Activated T-cell treated with anti-CD3 and anti-CD28 coated beads, Interleukin-2, amount 50 U/mL, for 1 hour (primary cell): ENCODE data around the gene R3HDM2.
"Not testable (repeated sequence)": the region's sequence is repeated elsewhere in the genome, so short reads cannot be mapped to it uniquely, and the experiment has no call there.

Experiments
- DNase-seq: peaks from one replicate; pipeline ENCODE4 v3.0.0-alpha.2; 2020

Gene R3HDM2

DNA sequence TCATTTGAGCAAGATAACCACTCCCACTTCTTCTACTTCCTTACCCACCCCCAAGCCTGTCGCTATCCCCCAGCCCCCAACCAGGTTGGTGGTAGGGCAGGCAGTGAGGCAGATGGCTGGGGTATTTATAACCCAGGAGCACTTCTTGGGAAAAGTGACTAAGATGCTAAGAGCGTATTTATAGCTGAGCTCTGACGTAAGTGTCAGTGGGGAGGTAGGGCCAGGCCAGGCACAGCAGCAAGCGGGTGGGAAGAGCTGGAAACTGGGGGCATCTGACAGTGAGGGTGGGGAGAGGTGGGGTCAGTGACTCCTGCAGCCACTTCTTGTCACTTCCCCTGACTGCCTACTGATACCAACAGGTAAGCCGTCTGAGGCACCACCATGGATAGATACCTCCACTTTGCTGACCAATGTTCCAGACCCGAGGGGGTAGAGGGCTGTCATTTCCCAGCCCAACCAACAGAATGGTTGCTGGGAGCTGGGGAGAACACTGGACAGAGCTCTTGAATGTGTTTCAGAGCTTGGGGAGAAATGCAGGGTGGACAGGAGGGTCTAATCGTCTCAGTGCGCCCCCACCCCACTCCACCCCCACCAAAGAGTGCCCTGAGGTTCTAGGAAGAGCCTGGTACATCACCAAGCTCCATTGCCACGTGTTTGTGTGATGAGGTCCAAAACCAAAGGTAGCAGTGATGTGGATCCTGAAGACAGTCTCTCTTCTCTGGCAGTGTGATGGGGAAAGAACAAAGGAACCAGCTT is 21.5 kb upstream of the R3HDM2 start:
- DNase-seq: no peak

DNA sequence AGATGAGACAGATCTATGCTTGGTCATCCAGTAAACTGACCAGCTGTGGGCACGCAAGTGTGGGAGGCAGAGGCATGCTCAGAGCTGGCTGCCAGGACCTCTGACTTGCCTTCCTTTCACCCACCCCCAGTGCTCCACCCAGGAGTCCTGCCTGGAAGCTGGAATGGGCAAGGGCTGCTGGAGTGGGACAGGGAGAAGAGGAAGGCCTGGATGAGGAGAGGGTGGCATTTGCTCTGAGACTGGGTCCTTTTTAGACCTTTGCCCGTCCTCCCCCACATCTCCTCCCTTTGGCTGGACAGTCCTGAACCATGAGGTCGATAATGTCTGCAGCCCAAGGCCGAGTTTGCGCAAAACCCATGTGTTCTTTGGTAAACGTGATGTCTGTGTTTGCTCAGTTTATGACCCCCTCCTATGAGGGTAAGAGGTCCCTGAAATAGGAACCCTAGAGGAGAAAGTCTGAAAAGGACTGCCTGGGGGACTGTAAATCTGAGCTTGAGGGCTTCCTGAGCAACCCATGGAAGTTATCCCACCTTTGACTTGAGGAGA is 20.5 kb upstream of the R3HDM2 start:
- DNase-seq: no peak

DNA sequence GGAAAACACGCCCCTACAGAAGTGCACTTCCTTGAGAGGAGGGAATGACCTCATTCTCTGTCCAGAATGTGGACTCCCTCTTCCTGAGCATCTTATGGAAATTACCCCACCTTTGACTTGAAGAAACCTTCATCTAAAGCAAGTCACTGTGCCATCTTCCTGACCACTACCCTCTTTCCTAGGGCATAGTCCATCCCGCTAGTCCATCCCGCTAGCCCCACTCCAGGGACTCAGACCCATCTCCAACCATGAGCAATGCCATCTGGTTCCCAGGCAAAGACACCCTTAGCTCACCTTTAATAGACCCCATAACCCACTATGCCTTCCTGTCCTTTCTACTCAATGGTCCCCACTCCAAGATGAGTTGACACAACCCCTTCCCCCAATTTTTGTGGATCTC is 19.2 kb upstream of the R3HDM2 start:
- DNase-seq: no peak

DNA sequence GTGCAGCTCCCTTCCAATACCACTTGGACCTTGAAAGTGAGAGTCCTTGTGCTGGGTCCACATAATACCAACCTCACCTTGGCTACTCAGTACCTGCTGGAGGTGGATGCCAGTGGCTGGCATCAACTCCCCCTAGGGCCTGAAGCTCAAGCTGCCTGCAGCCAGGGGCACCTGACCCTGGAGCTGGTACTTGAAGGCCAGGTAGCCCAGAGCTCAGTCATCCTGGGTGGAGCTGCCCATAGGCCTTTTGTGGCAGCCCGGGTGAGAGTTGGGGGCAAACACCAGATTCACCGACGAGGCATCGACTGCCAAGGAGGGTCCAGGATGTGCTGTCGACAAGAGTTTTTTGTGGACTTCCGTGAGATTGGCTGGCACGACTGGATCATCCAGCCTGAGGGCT is 18.5 kb upstream of the R3HDM2 start:
- DNase-seq: no peak

DNA sequence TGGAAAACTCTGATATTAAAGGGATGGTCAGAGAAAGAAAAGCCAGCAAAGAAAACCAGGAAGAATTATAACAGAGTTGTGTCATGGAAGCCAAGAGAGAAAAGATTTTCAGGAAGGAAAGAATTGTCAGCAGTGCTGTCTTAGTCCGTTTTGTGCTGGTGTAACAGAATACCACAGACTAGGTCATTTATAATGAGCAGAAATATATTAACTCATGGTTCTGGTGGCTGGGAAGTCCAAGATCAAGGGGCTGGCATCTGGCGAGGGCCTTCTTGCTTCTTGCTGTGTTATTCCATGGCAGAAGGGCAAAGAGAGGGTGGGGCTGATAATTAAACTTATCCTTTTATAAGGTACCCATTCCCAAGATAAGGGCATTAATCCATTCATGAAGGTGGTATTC is 17.8 kb upstream of the R3HDM2 start:
- DNase-seq: no peak

DNA sequence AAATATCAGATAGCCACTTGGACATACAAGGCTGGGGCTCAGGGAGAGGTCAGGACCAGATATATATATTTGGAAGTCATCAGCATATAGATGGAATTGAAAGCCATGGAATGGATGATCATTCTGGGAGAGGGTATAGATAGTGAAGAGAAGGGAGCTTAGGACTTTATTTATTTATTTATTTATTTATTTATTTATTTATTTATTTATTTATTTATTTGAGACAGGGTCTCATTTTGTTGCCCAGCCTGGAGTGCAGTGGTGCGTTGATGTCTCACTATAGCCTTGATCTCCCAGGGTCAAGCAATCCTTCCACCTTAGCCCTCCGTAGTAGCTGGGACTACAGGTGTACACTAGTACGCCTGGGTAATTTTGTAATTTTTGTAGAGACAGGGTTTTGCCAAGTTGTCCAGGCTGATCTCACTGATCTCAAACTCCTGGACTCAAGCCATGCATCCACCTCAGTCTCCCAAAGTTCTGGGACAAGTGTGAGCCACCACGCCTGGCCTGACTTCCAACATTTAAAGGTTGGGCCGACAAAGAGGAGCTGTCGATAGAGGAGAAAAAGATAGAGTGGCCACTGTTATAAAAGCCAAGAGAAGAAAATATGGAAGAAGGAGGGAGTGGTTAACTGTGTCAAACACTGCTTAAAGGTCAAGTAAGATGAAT is 15.6 kb upstream of the R3HDM2 start:
- DNase-seq: no peak

DNA sequence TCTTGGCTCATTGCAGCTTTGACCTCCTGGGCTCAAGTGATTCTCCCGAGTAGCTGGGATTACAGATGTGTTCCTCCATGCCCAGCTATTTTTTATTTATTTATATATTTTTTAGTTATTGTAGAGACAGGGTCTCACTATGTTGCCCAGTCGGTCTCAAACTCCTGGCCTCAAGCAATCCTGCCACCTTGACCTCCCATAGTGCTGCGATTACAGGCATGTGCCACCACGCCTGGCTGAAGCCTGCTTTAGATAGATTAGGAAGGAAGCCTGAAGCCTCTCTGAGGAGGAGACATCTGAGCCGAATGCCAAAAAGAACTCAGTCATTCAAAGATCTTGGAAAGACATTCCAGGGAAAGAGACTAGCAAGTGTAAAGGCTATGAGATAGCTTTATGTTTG is 13.9 kb upstream of the R3HDM2 start:
- DNase-seq: no peak

DNA sequence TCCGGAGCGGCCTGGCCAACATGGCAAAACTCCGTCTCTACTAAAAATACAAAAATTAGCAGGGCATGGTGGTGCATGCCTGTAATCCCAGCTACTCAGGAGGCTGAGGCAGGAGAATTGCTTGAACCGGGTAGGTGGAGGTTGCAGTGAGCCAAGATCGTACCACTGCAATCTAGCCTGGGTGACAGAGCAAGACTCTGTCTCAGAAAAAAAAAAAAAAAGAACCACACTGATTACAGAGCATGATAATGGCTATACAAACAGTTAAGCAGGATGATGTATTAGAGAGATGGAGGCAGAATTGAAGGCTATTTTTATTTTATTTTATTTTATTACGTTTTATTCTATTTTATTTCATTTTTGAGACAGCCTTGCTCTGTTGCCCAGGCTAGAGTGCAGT is 13.5 kb upstream of the R3HDM2 start:
- DNase-seq: not testable (repeated sequence)

DNA sequence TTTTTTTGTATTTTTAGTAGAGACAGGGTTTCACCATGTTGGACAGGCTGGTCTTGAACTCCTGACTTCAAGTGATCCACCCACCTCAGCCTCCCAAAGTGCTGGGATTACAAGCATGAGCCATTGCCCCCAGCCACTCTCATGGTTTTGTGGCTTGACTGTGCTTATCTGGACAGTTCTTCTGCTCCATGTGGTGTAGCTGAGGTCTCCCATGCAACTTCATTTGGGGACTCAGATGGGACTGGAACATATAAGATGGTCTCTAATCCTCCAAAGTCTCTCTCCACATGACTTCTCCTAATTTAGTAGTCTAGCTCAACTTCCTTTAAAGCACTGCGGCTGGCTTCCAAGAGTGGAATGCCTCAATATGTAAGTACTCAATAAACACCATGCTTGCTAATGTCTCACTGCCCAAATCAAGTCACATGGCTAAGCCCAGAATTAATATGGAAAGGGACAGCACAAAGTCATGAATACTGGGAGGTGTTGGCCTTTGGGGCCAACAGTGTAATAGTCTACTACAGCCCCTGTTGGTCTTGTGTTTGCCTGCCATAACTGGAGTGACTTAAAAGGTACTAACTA is 11.1 kb upstream of the R3HDM2 start:
- DNase-seq: no peak

DNA sequence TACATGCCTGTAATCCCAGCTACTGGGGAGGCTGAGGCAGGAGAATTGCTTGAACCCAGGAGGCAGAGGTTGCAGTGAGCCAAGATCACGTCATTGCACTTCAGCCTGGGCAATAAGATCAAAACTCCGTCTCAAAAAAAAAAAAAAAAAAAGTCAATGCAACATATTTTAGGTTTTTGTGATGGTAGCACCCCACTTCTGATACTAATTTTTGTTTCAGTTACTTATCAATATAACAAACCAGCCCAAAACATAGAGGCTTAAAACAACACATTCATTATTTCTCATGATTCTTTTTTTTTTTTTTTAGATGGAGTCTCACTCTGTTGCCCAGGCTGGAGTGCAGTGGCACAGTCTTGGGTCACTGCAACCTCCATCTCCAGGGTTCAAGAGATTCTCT is 10.6 kb upstream of the R3HDM2 start:
- DNase-seq: not testable (repeated sequence)

DNA sequence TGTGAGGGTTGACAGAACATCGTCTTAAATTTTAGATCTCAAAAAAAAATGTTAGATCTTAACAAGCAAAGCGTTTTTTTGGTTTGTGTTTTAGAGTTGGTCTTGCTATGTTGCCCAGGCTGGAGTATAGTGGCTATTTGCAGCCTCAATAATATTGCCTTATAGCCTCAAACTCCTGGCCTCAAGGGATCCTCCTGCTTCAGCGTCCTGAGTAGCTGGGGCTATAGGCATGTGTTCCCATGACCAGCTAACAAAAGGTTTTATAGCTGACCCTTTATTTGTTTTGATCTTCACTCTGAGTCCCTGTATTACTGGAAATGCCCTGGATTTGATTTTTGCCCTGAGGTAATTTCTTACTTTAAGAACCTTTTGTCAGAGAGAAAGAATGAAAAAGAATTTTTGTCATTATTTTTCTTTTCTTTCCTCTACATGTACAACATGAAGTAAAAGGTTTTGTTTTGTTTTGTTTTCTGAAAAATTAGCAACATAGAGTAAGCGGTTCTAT is 9.0 kb upstream of the R3HDM2 start:
- no peak for DNase-seq

DNA sequence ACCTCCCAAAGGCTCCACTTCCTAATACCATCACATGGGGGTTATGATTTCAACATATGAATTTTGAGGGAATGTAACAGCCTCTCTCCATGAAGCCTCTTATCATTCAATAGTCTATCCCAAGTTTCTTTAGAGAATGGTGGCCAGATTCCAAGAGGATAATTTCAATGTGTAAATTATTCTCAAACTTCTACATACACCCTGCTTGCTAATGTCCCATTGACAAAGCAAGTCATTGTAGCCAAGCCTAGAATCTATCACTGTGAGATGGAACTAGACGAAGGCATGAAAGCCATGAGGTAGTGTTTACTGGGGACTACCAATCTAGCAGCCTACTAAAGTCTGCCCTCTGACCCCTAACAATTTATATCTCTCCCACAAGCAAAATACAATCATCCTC is 7.6 kb upstream of the R3HDM2 start:
- DNase-seq: no peak

DNA sequence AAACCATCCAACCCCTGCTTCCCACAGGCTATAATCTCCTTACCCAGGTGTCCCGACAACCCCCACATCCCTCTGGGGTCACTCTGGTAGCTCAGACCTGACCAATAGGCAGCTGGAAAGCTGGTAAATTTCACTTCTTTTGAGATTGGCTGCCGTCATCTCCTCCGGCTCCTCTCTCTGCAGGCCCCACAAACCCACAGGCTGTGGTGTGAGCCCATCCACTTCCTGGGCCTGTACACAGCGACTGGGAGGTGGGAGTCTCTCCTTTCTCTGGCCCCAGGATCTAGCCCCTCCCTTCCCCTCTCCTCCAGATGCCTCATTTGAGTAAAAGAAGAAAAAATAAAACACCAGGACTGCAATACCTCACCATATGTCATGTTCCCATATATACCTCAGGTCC is 4.5 kb upstream of the R3HDM2 start:
- DNase-seq: no peak

DNA sequence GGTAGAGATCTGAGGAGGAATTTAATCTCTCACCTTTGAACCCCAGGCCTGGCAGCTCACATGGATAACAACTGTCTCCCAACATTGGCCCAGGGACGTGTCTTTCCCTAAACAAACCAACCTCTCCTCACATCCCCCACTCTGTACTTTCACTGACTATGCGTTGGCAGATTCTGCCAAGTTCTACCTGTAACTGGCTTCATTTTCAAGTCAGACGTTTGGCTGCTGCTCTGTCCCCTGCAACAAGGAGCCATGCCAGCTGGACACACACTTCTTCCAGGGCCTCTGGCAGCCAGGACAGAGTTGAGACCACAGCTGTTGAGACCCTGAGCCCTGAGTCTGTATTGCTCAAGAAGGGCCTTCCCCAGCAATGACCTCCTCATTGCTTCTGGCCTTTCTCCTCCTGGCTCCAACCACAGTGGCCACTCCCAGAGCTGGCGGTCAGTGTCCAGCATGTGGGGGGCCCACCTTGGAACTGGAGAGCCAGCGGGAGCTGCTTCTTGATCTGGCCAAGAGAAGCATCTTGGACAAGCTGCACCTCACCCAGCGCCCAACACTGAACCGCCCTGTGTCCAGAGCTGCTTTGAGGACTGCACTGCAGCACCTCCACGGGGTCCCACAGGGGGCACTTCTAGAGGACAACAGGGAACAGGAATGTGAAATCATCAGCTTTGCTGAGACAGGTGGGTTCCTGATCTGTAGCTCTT is 3.8 kb upstream of the R3HDM2 start, which contains the start of gene INHBC:
INHBC (plus strand) TSS at position 268 of the 707 bp plus-strand sequence; CDS start at position 371, 103 bp downstream.
- DNase-seq: no peak

DNA sequence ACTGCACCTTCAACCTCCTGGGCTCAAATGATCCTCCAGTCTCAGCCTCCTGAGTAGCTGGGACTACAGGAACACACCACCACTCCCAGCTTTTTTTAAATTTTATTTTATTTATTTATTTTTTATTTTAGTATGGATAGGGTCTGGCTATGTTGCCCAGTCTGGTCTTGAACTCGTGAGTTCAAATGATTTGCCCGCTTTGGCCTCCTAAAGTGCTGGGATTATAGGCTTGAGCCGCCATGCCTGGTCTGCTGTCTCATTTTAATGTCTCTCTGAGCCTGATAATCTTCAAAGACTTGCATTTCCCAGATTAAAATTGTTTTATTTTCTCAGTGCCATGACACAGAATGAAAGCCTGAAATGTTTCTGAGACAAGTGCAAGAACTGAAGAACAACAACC is 2.5 kb upstream of the R3HDM2 start:
- DNase-seq: no peak

DNA sequence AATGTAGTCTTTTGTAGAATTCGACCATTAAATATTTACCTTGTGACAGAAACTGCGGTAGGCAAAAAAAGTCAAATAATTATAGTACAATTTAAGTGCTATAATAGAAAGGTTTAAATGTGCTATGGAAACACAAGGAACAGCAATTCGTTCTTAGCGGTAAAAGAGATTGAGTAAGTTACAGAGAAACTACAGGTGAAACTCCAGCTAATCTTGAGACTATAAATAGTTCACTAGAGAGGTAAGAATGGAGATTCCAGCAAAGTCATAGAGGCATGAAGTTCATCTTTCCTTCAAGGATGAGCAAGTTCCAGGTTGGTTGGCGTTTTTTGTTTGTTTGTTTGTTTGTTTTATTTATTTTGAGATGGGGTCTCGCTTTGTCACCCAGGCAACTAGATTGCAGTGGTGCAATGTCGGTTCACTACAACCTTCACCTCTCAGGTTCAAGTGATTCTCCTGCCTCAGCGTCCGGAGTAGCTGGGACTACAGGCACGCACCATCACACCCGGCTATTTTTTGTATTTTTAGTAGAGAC is 878 bp upstream of the R3HDM2 start:
- no peak for DNase-seq

DNA sequence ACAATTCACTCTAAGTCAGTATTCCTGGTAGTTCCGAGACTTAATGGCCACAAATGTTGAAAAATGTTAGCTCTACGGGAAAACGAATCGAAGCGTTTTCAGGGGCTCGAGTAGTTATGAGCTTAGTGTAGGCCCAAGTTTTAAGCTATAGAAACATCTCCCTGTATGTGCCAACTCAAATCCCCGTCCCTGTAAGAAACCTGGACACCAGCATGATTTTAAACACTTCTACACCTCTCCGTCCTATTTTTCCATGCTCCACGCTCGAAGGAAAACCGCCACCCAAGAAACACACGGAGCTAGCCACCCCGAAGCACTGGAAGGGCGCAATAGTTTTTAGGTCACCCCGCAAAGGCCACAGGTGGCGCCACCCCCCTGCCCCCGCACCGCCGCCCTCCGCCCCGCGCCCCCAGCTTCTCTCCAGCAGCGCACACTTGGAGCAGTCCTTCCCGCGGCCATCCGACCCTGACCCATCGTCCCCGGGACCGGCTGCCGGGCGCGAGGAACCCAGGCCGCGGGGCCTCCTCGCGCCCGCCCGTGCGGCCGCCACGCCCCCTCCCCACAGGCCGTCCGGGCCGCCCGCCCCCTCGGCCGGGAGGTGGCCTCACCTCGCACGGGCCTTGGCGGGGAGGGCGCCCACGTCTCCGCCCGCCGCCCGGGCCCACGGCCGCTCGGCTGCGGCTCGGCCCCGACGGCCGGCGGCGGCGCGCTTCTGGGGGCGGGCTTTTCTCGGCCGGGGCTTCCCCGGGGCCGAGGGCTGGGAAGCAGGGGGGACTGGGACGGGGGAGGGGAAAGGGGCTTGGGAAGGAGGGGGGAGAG is 522 bp downstream of the R3HDM2 start:
- no peak for DNase-seq

DNA sequence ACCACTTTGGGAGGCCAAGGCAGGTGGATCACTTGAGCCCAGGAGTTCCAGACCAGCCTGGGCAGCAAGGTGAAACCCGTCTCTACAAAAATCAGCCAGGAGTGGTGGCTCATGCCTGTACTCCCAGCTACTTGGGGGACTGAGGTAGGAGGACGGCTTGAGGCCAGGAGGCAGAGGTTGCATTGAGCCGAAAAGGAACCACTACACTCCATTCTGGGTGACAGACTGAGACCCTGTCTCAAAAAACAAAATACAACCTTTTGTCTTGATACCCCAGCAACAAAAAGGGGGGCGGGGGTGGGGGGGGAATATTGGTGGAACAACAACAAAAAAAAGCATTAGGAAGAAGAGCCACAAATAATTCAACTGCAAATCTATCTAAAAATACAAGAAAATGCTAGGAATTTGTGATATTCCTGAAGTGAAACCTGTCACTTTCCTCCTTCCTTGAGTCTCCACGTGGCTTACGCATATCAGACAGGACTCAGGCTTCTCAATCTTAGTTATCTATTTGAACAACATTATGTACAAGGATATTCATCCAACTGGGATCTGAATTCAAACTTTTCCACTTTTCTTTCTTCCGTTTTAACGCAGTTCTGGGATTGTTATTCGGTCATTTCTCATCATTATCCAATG is 1.3 kb downstream of the R3HDM2 start:
- DNase-seq: no peak

DNA sequence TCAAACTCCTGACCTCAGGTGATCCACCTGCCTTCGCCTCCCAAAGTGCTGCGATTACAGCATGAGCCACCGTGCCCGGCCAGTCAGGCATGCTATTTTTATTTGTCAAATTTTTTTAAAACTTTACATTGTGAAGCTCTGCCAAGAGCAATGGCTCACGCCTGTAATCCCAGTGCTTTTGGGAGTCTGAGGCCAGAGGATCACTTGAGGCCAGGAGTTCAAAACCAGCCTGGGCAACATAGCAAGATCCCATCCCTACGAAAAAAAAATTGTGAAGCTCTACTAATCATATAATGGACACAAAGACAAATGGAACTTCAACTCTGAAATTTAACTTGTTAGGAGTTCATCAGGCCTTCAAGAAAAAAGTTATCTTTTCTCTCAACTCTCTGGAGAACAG is 1.9 kb downstream of the R3HDM2 start:
- DNase-seq: no peak

DNA sequence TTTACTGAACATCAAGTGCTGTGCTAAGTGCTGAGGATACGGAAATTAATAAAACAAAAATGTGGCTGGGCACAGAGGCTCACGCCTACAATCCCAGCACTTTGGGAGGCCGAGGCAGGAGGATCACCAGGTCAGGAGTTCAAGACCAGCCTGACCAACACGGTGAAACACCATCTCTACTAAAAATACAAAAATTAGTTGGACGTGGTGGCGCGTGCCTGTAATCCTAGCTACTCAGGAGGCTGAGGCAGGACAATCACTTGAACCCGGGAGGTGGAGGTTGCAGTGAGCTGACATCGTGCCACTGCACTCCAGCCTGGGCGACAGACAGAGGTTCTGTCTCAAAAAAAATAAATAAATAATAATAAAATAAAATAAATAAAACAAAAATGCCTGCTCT is 3.9 kb downstream of the R3HDM2 start:
- DNase-seq: not testable (repeated sequence)

DNA sequence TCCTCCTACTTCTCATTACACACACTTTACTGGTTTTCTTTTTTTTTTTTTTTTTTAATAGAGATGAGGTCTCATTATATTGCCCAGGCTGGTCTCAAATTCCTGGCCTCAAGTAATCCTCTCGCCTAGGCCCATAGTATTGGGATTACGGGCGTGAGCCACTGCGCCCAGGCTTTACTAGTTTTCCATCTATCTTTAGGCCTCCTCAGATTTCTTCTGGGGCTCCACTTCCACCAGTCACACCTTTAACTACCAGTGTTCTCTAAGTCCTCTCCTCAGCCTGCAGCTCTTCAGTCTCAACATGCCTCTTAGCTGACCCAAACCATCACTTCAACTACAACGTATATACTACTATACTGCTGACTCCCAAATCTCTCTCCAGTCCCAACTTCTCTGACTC is 10.4 kb downstream of the R3HDM2 start:
- DNase-seq: no peak
